Activated CD4-positive, alpha-beta T cell treated with anti-CD3 and anti-CD28 coated beads, Interleukin-2, amount 10 ng/mL, durations not matched to agents 24 days and 14 days (primary cell): ENCODE measurements around the gene DCC. TPM values are rescaled to one million over a fixed set of nuclear protein-coding genes. Genes with fewer than 3 reads are reported as not detected.

ENCODE experiments used
- DNase-seq: peaks from one replicate; pipeline ENCODE4 v3.0.0; 2022
- H3K27ac Mint-ChIP-seq: one replicate; pipeline ENCODE4 v1.8.0; 2022; ENCODE audit warnings: mild to moderate bottlenecking, mixed read lengths
- H3K27me3 Mint-ChIP-seq: one replicate; pipeline ENCODE4 v1.8.0; 2022; ENCODE audit warnings: mixed read lengths
- H3K36me3 Mint-ChIP-seq: one replicate; pipeline ENCODE4 v1.8.0; 2022; ENCODE audit warnings: low read depth, mild to moderate bottlenecking, mixed read lengths
- H3K4me1 Mint-ChIP-seq: one replicate; pipeline ENCODE4 v1.8.0; 2021; ENCODE audit warnings: mixed read lengths
- H3K4me3 Mint-ChIP-seq: one replicate; pipeline ENCODE4 v1.8.0; 2022; ENCODE audit warnings: mild to moderate bottlenecking, moderate library complexity, mixed read lengths
- H3K9me3 Mint-ChIP-seq: one replicate; pipeline ENCODE4 v1.8.0; 2021; ENCODE audit warnings: mixed read lengths
- intact Hi-C: fragments of 100-400 bp; cut with micrococcal nuclease; formaldehyde crosslinking; loops from one replicate; pipeline ENCODE4 v1.15.1; 2023
- total RNA-seq: library from RNA; stranded (reverse); gene quantifications from 2 replicates; pipeline ENCODE4 v1.2.3, GENCODE V29; 2022

The DCC gene
- total RNA-seq, 1 donor from 2014 or later: not detected

DNA sequence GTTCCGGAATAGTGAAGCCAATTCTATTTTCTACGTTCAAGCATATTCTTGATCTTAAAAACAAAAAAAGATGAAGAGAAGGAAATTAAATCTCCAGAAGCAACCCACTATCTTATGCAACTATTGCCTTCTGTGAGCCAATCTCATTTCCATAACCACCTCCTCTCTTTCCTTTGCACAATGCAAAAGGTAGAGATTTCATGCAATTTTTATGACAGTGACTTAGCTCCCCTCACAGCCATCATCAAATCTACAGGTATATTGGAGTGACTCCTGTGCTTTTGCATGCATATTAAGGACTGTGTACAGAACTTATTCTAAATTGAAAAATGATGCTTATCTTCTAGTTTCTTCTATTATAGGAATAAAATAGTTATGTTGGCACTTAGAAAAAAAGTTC is 191.8 kb downstream of the DCC start:
- intact Hi-C loops: no loop called here
- Mint-ChIP-seq H3K4me3 (no peak overlapping the region), H3K4me1 (no peaks in the 10 kb centered on the region), H3K27me3 (no peaks in the 10 kb centered on the region), H3K36me3 (no peaks in the 10 kb centered on the region), H3K9me3 (no peaks in the 10 kb centered on the region), H3K27ac (no peak overlapping the region)
- DNase-seq: no peak

- Mint-ChIP-seq H3K27me3 (no peaks in the 10 kb centered on the region), H3K4me3 (no peak overlapping the region), H3K4me1 (no peaks in the 10 kb centered on the region), H3K9me3 (no peaks in the 10 kb centered on the region), H3K27ac (no peak overlapping the region), H3K36me3 (no peaks in the 10 kb centered on the region)
- no peak for DNase-seq
- intact Hi-C loops: no loop called here
Measured at GRCh38 chr18:52536039-52536438, 196.0 kb downstream of the DCC start.

- Mint-ChIP-seq H3K36me3 (no peaks in the 10 kb centered on the region), H3K4me3 (no peak overlapping the region), H3K9me3 (no peaks in the 10 kb centered on the region), H3K27ac (no peak overlapping the region), H3K27me3 (no peaks in the 10 kb centered on the region), H3K4me1 (no peaks in the 10 kb centered on the region)
- intact Hi-C loops: no loop called here
- DNase-seq: no peak
Measured at GRCh38 chr18:52537261-52537660, 197.3 kb downstream of the DCC start.

DNA sequence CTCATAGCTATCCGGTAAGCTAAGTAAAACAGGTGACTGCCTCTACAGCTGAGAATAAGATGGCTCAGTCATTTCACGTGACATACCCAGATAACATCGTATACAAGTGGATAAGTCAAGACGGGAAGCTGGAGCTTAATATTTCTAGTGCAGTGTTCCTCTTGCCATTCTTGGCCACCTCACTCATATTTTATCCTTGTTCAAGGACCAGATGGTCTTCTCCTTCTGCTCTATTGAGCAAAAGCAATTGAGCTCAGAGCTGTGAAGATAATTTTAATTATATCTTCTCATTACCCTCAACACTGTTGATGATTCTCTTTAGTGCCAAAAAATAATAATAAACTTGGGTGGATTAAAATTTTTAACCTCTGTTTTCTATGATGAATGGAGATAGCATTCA is 201.1 kb downstream of the DCC start:
- intact Hi-C loops: no loop called here
- Mint-ChIP-seq H3K4me3 (no peak overlapping the region), H3K36me3 (no peaks in the 10 kb centered on the region), H3K9me3 (peaks cover 4% of the 10 kb centered on the region), H3K4me1 (no peaks in the 10 kb centered on the region), H3K27ac (no peak overlapping the region), H3K27me3 (no peaks in the 10 kb centered on the region)
- no peak for DNase-seq

GRCh38 chr18:52544086-52544485 is 204.1 kb downstream of the DCC start:
- intact Hi-C loops: no loop called here
- H3K4me1 Mint-ChIP-seq: no peaks in the 10 kb centered on the region
- H3K27ac Mint-ChIP-seq: no peak overlapping the region
- peaks cover 4% of the 10 kb centered on the region for H3K9me3 Mint-ChIP-seq
- H3K27me3 Mint-ChIP-seq: no peaks in the 10 kb centered on the region
- DNase-seq: no peak
- H3K4me3 Mint-ChIP-seq: no peak overlapping the region
- no peaks in the 10 kb centered on the region for H3K36me3 Mint-ChIP-seq

DNA sequence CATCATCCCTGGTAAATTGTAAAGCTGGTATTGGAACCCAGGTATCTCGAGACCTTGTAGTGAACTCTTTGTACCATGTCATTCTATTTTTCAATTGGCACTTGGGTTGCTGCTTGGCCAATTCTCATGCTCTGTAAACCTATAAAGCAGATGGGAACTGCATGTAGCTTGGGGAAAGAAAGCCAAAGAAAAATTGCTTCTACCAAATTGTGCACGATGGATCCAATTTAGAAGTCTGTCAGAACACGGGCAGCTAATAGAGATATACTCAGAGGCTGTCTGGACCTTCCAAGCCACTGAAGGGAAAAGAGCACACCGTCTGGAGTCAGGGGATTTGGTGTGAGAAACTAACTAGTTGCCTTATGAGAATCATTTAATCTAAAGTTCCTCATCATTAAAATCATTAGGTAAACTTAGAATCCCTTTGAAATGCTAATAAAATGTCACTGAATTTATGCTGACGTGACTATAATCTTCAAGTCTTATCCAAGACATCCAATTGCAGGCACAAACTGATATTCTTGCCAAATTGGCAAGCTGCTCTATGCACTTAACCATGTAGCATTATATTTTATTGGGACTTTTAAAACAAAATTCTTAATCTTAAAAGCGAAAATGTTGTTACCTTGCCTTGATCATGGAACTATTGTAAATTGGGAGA is 206.8 kb downstream of the DCC start:
- peaks cover 4% of the 10 kb centered on the region for H3K9me3 Mint-ChIP-seq
- H3K4me3 Mint-ChIP-seq: no peak overlapping the region
- DNase-seq: no peak
- intact Hi-C loops: no loop called here
- no peak overlapping the region for H3K27ac Mint-ChIP-seq
- H3K4me1 Mint-ChIP-seq: no peaks in the 10 kb centered on the region
- no peaks in the 10 kb centered on the region for H3K36me3 Mint-ChIP-seq
- H3K27me3 Mint-ChIP-seq: no peaks in the 10 kb centered on the region

DNA sequence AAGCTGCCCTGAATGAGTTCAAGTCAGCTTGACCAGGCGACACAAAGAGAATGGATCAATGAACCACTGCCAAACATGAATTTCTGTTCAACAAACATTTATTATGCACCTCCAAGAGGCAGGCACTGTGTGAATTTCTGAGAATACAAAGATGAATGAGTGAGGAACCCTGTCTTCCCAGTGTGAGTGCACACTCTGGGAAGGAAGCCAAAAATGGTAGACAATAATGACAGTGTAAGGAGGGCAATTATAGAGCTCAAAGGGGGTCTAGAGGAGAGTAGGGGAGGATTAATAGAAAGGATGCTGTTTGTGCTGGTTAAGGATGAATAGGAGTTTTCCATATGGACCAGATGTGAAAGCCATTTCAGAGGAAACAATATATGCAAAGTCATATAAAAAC is 213.4 kb downstream of the DCC start:
- no peaks in the 10 kb centered on the region for H3K27me3 Mint-ChIP-seq
- DNase-seq: no peak
- no peaks in the 10 kb centered on the region for H3K4me1 Mint-ChIP-seq
- no peak overlapping the region for H3K27ac Mint-ChIP-seq
- no peaks in the 10 kb centered on the region for H3K9me3 Mint-ChIP-seq
- intact Hi-C loops: no loop called here
- no peaks in the 10 kb centered on the region for H3K36me3 Mint-ChIP-seq
- H3K4me3 Mint-ChIP-seq: no peak overlapping the region

- Mint-ChIP-seq H3K36me3 (no peaks in the 10 kb centered on the region), H3K4me3 (no peak overlapping the region), H3K4me1 (no peaks in the 10 kb centered on the region), H3K27me3 (no peaks in the 10 kb centered on the region), H3K9me3 (no peaks in the 10 kb centered on the region), H3K27ac (no peak overlapping the region)
- intact Hi-C loops: no loop called here
- no peak for DNase-seq
Measured at GRCh38 chr18:52554180-52554579, 214.2 kb downstream of the DCC start.

- DNase-seq: no peak
- H3K4me1 Mint-ChIP-seq: no peaks in the 10 kb centered on the region
- H3K36me3 Mint-ChIP-seq: no peaks in the 10 kb centered on the region
- no peaks in the 10 kb centered on the region for H3K27me3 Mint-ChIP-seq
- no peak overlapping the region for H3K4me3 Mint-ChIP-seq
- intact Hi-C loops: no loop called here
- H3K9me3 Mint-ChIP-seq: no peaks in the 10 kb centered on the region
- H3K27ac Mint-ChIP-seq: no peak overlapping the region
Measured at GRCh38 chr18:52567360-52567759, 227.4 kb downstream of the DCC start.

GRCh38 chr18:52569492-52569891 is 229.5 kb downstream of the DCC start:
- intact Hi-C loops: no loop called here
- no peaks in the 10 kb centered on the region for H3K27me3 Mint-ChIP-seq
- no peak overlapping the region for H3K27ac Mint-ChIP-seq
- H3K4me1 Mint-ChIP-seq: no peaks in the 10 kb centered on the region
- DNase-seq: no peak
- no peaks in the 10 kb centered on the region for H3K36me3 Mint-ChIP-seq
- no peaks in the 10 kb centered on the region for H3K9me3 Mint-ChIP-seq
- H3K4me3 Mint-ChIP-seq: no peak overlapping the region

- Mint-ChIP-seq H3K4me3 (no peak overlapping the region), H3K27ac (no peak overlapping the region), H3K4me1 (no peaks in the 10 kb centered on the region), H3K36me3 (no peaks in the 10 kb centered on the region), H3K9me3 (no peaks in the 10 kb centered on the region), H3K27me3 (no peaks in the 10 kb centered on the region)
- no peak for DNase-seq
- intact Hi-C loops: no loop called here
Measured at GRCh38 chr18:52570975-52571374, 231.0 kb downstream of the DCC start.

- no peak for DNase-seq
- H3K27me3 Mint-ChIP-seq: no peaks in the 10 kb centered on the region
- H3K36me3 Mint-ChIP-seq: no peaks in the 10 kb centered on the region
- no peak overlapping the region for H3K4me3 Mint-ChIP-seq
- no peaks in the 10 kb centered on the region for H3K4me1 Mint-ChIP-seq
- intact Hi-C loops: no loop called here
- no peaks in the 10 kb centered on the region for H3K9me3 Mint-ChIP-seq
- no peak overlapping the region for H3K27ac Mint-ChIP-seq
Measured at GRCh38 chr18:52572036-52573000, 232.3 kb downstream of the DCC start.

DNA sequence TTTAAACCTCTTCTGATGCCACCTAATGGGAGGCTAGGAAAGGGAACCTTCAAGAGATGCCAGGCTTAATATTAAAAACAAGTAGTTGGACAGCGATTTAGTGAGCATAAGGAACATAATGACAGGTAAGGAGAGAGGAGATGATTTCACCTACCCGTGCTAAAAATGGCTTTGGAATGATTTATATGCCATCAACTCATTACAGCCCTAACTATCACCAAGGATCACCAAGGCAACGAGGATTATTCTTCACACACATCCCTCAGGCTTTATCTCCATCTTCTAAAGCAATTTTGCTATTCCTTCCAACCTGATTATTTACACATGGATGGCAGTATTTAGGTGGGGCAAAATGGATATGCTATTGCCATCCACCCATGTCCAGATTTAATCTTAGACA is 237.8 kb downstream of the DCC start:
- Mint-ChIP-seq H3K36me3 (no peaks in the 10 kb centered on the region), H3K4me3 (no peak overlapping the region), H3K4me1 (no peaks in the 10 kb centered on the region), H3K27ac (no peak overlapping the region), H3K27me3 (no peaks in the 10 kb centered on the region), H3K9me3 (no peaks in the 10 kb centered on the region)
- intact Hi-C loops: no loop called here
- no peak for DNase-seq

- Mint-ChIP-seq H3K27me3 (no peaks in the 10 kb centered on the region), H3K27ac (no peak overlapping the region), H3K36me3 (no peaks in the 10 kb centered on the region), H3K9me3 (no peaks in the 10 kb centered on the region), H3K4me1 (no peaks in the 10 kb centered on the region), H3K4me3 (no peak overlapping the region)
- DNase-seq: no peak
- intact Hi-C loops: no loop called here
Measured at GRCh38 chr18:52582061-52582460, 242.1 kb downstream of the DCC start.
